H54 (cell line): ENCODE results near the gene ADAMTS12.

Source experiments
- DNase-seq: peaks from one replicate; pipeline ENCODE4 v3.0.0; 2011; ENCODE audit warnings: low spot score, mixed read lengths; ENCODE audit not compliant: insufficient read length
- FAIRE-seq: peaks from 3 replicates; lab custom pipeline; 2011; peaks lifted over from hg19 to GRCh38; lab: Jason Lieb, UNC
- POLR2A ChIP-seq: IDR thresholded peaks from 2 replicates; pipeline ENCODE4 v1.6.1; 2011; ENCODE audit warnings: low read depth, mild to moderate bottlenecking, low read length

Gene ADAMTS12

GRCh38 chr5:33476992-33477391, 414.8 kb downstream of the ADAMTS12 start:
- no peak for TF ChIP-seq POLR2A

GRCh38 chr5:33475706-33476105, 416.1 kb downstream of the ADAMTS12 start:
- TF ChIP-seq POLR2A = no peak
- FAIRE-seq (no peak), DNase-seq (no peak)

More at GRCh38 chr5:33476992-33477391, 414.8 kb downstream of the ADAMTS12 start:
- DNase-seq = no peak
- no peak for FAIRE-seq

GRCh38 chr5:33474931-33475499, 416.8 kb downstream of the ADAMTS12 start:
- FAIRE-seq = no peak
- TF ChIP-seq POLR2A = no peak
- DNase-seq = no peak

- FAIRE-seq (no peak), DNase-seq (no peak)
- no peak for TF ChIP-seq POLR2A
These were observed 417.8 kb downstream of the ADAMTS12 start for GRCh38 chr5:33474004-33474403.
